Astrocyte (in vitro differentiated cells and primary cell): ENCODE data around the gene CTNNB1.

Experiments used
- CTCF ChIP-seq: IDR thresholded peaks from 2 replicates; pipeline ENCODE4 v1.5.1; 2011; ENCODE audit warnings: low read depth, mild to moderate bottlenecking, inconsistent platforms, low read length, moderate library complexity; ENCODE audit not compliant: insufficient read depth
- EZH2 ChIP-seq: IDR thresholded peaks from 2 replicates; pipeline ENCODE4 v1.6.1; 2012; ENCODE audit warnings: mild to moderate bottlenecking, low read length, inconsistent platforms; ENCODE audit not compliant: insufficient read depth

GRCh38 chr3:41260063-41260450 lies 60.8 kb downstream of the CTNNB1 start:
- TF ChIP-seq CTCF (no peak), EZH2 (no peak)
